HG03095 (cell line): ENCODE data around the gene EPB41L4B.
"Not testable (repeated sequence)": the region's sequence is repeated elsewhere in the genome, so short reads cannot be mapped to it uniquely, and the experiment has no call there.

Source experiments
- ATAC-seq: cut with Tn5 transposase; IDR thresholded peaks from one replicate; pipeline ENCODE4 v1.9.1; 2021; ENCODE audit warnings: moderate library complexity; ENCODE audit not compliant: unreplicated experiment

EPB41L4B gene

DNA sequence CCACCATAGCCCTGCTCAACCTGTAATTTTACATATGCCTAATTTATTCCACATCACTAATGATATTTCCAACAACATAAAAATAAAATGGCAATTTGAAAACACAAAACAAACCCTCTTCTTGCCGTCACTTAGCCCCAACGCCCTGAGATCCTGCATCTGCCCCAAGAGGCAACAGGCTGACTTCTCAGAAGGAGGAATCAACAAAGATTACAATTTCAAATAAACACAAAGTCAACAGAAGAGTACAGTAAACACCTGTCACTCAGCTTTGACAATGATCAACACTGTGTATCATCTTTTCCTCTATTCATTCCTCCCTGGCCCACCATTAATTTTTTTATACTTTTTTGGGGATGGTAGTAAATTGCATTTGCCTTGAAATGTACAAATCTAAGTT, 19.8 kb downstream of the EPB41L4B start:
- no peak for ATAC-seq

DNA sequence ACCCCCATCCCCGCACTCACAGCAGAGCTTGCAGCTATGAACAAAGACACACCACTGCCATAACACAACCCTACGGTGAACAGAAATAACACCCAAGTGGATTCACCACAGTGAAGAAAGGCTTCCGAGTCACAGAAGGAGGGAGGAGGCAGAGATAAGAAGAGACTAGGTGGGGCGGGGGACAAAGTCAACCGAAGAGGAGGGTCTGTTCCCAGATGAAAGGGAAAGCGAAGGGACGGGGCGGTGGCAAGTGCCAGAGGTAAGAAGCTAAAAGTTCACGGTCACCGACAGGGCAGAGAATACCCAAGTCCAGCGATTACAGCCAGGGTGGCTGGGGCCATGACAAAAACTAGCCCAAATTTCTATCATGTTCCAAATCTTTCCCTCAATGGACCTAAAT, 21.0 kb downstream of the EPB41L4B start:
- ATAC-seq: no peak

DNA sequence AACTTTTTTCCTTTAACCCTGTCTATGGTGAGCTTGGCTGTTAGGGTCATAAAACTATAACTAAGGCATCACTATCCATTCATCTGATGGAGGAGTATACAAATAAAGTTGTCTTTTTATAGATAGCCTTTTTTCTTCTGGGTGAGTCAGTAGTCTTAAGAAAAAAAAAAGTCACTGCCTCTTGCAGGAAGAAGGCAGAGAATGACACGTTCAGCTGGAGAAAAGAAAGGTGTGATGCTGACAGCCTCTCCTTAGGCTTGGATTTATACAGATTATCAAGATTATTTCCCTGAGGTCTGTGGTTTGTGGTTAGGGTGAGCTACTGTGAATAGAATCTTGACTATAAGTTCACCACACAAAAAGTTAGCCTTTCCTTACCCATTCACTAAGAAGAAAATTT, 23.0 kb downstream of the EPB41L4B start:
- no peak for ATAC-seq

DNA sequence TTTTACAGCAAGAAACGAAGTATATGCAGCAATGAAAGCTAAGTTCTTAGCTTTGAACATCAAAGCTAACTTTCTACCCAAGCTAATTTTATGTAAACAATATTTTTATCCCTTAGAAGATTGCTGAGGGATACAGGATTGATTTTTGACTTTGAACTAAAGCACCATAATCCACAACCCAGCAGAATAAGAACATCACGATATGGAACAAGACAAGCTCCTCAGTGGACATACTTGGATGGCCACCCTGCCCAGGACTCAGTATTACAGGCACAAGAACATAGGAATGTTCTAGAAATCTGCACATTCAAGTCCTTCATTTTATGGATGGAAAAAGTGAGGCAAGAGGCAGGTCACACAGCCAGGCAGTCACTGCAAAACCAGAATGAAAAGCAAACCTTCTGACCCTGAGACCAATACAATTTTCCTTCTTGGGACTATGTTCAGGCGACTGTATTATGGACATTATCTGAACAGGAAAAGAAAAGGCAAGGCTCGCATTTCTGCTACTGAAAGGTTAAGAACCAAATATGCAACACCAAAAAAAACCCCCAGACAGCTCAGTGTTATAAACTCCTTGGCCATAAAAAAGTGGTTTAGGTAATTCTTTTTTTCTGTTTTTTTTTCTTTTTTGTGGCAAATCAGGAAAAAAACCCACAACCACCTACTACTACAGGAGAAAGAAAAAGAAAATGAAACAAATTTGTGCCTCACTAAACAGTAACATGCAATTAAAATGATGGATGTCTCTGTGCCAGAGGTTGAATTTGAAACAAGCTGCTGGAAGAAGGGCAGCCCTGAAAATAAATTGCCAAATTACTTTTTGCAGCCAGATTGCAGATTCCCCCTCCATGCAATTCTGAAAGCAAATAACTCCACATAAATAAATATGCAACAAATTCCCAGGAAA, 25.4 kb downstream of the EPB41L4B start:
- ATAC-seq: no peak

DNA sequence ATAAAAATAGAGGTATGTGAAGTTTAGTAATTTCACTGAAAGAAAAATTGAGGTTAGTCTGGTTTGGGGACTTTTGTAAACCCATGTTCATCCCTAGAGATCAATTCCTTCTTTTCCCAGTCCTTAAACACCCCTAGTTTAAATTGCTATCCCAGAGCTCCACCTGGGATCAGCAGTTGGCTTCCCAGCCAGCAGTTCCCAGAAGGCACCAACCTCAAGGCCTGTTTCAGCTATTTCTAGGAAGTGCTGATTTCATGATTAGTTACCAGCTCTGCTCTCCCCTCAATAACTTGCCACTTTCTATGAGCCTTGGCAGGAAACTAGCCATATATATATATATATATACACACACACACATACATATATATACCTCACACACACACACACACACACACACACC, 30.5 kb downstream of the EPB41L4B start:
- no peak for ATAC-seq

DNA sequence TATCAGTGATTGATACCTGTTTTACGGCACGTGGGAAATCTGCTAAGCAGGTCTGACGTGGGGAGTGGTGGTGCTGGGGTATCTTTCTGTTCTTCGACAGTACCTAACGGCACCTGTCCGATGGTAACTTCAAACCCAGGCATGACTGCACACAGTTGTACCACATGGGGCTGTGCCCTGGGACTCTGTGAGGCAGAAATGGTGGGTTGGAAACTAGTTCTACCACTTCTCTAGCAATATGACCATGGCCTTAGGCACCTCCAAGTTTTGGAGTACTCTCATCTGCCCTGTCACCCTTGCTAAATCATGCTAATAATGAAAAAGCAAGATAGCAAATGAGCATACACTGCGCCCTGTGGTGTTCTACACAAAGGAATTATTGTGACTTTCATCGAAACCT, 30.9 kb downstream of the EPB41L4B start:
- no peak for ATAC-seq

DNA sequence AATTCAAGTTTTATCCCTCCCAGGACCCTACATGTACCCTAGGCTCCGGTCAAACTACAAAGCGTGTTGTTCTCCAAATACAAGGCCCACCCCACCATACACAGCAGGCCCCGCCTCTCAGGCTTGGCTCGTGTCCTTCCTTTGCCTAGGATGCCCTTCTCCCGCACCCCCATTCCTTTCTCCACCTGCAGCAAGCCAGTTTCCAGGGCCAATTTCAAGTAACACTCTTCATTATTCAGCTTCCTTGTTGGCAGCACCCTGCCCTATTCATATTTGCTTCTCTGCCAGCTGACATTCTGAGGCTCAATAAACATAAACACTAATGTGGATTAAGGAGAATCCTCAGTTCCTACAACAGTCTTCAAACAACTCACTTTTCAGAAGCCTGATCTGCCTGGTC, 31.7 kb downstream of the EPB41L4B start:
- no peak for ATAC-seq

DNA sequence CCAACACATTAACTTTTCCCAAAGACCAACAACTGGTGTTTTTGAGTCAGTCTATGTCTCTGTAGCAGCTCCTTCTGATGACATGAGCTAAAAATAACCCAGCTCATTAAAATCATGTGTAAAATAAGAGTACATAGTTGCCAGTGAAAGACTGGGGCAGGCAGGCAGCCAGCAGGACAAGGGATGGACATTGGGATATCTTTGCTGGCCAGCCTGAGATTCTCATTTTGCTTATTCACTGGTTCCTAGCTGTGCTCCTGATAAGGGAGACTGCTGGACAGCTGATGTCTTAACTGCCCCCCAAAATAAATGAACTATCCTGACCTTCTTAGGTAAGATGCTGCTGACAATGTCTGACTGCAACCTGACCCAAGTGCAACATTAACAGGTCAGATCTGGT, 33.9 kb downstream of the EPB41L4B start:
- no peak for ATAC-seq

DNA sequence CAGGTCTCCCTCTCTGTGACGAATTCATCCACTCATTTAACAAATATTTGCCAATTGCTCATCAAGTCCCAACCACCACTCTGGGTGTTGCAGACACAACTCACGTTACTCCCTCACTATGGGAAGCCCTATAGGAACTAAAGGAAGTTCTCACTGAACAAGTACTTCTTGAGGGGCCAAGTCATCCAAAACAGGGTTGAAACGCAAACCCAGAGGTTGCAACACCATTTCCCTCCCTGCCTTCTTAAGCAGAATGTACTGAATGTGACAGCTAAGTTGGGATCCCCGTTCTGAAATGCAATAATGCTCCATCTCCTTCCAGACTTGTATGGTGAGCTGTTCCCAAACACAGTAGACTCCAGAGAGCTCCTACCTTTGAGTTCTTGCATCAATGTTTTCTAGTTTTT, 34.3 kb downstream of the EPB41L4B start:
- no peak for ATAC-seq

DNA sequence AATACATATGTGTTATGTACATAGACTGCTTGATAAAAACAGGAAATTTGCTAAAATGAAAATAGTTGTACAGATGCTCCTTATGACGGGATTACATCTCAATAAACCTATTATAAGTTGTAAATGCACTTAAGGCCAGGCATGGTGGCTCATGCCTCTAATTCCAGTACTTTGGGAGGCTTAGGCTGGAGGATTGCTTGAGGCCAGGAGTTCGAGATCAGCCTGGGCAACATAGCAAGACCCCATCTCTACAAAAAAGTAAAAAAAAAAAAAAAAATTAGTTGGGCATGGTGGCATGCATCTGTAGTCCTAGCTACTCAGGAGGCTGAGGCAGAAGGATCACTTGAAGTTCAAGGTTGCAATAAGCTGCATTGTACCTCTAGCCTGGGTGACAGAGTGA, 37.2 kb downstream of the EPB41L4B start:
- not testable (repeated sequence) for ATAC-seq

DNA sequence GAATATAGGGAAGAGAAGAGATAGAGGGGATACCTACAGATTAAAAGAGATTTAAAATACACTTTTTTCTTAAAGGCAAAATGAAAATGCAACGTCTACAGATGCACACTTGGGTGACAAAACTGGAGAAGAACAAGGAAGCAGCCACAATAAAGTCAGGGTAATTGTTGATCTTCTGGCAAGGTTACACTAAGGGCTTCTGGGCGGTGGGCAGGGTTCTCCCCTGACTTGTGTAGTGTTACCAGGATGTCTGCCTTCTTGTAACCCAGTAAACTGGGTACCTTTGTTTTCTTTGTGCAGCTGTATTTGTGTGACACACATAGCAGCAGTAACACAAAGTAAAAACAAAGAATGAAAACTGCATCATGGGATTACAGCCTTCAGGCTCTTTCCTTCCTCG, 37.8 kb downstream of the EPB41L4B start:
- ATAC-seq: no peak

DNA sequence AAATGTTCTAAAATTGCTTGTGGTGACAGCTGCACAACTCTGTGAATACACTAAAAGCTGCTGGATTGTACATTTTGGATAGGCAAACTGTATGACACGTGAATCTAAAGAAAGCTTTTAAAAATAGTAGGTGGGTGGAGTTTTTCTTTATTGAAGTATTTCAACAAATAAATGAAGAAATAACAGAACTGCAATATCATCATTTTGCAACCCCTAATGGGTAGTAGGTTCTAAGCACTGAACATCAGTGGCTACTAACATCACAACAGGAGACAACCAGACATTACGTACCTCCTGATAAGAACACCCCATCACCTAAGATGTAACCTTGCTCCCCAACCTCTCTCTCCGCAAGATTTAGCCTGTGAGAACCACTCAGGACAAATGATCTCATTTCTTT, 38.6 kb downstream of the EPB41L4B start:
- no peak for ATAC-seq

DNA sequence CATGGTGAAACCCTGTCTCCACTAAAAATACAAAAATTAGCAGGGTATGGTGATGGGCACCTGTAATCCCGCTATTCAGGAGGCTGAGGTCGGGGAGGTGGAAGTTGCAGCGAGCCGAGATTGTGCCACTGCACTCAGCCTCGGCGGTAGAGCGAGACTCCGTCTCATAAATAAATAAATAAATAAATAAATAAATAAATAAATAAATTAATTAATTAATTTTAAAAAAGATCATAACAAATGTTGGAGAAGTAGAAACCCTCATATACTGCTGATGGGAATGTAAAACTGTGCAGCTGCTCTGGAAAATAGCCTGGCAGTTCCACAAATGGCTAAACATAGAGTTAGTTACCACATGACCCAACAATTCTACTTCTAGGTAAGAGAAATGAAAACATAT, 39.3 kb downstream of the EPB41L4B start:
- no peak for ATAC-seq

DNA sequence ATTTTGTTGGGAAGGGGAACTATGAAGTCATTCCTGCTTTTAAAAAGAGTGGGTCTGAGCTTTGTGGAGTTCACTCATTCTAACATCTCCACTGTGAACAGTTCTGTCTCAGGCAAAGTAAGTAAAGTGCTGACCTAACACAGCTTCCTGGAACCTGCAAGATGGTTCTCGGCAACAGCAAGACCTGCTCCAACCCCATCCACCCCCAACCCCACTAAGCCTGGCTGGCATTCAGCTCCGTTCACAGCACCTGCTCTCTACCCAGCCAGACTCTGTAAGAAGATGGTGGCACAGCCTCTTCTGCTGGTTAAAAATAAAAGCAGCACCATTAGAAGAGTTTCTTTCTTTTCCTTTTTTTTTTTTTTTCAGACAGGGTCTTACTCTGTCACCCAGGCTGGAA, 42.0 kb downstream of the EPB41L4B start:
- no peak for ATAC-seq

DNA sequence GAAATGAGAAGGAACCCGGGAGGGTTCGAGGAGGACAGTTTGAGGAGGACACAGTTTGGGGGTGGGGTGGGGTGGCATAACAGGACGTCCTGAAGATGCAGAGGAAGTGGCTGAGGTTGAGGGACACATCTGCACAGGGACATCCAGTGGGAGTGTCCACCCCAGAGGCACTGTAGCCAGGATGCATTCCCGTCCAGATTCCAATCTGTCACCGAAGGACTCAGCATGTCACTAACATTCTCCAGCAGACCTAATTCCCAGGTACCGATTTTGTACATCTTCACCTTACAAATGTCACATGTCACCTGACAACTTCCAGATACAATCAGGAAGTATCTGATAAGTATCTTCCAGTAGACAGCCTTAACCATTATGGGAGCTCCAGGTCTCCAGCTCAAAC, 42.6 kb downstream of the EPB41L4B start:
- ATAC-seq: no peak

DNA sequence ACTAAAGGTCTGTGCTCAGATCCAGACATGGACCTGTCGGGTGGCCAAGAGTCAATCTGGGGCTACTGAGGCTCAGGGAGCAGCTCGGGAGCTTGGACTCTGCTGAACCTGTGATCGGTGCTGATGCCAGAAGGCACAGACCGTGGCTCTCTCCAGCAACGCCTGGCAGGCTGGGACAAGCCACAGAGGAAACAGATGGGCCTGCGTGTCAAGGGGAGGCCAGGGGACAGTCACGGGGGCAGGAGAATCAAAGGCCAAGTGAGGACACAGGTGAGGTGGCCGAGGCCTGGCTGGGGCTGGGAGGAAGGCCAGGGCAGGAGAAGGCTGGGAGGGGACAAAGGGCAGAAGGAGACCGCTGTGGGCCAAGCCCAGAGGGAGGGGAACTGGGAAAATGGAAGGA, 43.4 kb downstream of the EPB41L4B start:
- ATAC-seq: no peak

DNA sequence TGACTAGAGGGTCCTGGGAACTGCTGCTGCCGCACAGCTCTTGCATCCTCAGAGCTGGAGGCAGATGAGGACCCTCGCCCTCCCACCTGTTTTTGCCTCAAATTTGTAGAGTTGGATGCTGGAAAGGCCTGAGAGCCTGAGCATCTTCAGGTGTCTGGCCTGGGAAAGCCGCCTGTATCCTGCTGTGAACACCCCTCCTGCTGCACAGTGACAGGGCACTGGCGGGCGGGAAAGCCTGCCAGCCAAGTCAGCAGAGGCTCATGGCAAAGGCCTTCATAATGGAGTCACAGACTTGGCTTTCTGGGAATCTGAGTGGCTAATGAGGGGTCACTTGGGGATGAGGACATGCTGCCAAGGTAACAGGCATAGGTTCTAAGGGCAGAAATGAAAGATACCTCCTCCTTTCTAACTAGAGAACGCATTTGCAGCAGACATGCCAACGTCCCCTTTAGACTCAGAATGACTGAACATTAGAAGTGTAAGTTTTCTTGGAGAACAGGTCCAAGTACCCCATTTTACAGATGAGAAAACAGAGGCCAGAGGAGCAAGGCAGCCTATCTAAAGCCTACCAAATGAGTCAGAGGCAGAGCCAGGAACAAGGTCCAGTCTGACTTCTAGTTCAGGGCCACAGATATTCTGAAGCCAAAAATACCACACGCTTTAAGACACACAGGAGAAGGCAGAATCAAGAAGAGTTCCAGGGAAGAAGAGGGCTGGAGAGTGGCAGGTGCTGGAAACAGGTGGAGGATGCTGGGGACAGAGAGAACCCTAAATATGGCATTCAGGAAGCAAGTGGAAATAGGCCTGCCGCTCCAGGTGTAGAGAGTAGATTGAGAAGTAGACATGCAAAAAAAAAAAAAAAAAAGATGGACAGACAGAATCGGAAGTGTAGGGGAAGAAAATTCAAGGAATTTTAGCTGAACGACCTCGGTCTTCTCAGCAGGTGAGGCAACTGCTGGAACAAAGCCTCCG, 44.1 kb downstream of the EPB41L4B start:
- no peak for ATAC-seq

DNA sequence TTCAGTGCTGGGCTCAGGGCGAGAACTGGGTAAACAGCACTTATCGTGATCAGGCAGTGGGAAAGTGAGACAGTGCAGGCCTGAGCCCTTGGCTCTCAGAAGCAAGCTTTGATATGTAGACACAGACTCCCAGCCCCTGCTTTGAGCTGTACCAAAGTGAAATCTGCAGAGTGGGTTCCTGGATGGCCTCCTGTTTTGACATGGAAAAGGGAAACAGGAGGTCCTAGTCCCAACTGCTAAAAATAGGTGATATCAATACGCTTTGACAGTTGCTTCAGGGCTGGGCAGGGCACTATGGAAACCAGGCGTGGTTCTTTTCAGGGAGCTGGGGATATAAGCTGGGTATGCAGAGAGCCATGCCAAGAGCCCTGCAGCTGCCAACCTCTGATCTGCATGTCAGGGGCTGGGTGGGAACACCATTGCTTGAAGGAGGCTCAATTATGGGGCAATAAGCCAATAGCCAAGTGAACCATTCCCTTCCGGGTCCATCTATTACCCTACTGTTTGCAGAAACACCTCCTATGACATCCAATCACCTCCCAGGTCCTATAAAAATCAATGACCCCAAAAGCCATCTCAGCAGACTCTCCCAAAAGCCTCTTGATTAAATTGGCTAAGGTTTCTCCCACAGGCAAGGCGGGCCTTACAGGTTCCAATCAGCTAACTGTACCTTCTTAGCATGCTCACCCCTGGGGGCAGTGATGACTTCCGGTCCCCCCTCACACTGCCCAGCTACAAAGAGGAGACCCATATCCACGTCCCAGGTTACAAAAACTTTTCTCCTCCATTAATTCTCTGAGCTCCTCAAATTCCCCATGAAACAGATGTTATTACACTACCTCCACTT, 45.8 kb downstream of the EPB41L4B start:
- ATAC-seq: no peak

DNA sequence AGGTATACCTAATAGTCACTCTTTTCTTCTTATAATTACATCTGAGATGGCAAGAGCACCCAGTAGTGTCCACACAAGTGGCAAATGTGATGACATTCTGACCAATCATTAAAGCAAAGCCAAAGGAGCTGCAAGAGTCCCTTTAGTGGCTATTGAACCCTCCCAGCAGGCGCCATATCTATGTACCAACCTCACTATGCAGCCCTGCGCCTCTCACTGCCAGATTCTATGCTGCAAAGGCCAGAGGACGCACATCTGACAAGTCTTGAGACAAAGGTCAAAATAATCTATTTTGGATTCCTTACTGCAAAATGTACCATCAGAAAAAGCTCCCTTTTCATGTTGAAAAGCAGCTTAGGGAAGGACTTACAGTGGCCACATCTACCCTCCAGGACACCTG, 47.0 kb downstream of the EPB41L4B start:
- ATAC-seq: no peak

DNA sequence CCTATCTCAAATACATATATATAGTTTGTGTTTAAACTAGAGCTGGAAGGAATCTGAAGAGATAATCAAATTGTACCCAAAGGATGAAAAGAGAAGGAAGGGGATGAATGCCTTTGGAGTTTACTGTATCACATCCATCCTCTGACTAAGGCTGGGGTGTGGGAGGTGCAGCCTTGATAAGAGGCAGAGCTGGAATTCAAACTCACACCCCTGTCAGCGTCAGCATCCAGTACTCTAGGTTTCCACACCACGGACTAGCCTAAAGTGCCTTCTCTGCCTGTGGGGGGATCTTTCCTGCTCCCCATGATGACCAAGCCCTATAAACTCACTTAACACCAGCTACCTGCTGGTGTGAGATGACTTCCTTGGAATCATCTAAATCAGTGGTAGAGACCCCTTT, 48.1 kb downstream of the EPB41L4B start:
- ATAC-seq: no peak

DNA sequence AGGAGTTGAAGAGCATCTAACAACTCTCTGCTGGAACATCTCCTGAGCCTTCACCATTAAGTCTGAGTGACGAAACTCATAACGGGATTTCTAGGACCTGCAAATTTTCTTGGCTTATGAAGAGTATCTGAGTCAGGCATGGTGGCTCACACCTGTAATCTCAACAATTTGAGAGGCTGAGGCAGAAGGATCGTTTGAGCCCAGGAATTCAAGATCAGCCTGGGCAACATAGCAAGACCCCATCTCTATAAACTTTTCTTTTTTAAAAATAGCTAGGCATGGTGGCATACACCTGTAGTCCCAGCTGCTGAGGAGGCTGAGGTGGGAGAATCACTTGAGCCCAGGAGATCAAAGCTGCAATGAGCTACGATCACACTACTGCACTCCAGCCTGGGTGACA, 48.8 kb downstream of the EPB41L4B start:
- ATAC-seq: no peak
